K562 (cell line): ENCODE data around the gene TERC. TPM values are rescaled to one million over a fixed set of nuclear protein-coding genes. Genes with fewer than 3 reads are reported as not detected.
A peak's percentile ranks its signal among the peaks of the same experiment; 100 is the strongest.

Experiments
- CBX5 ChIP-seq: IDR thresholded peaks from 2 replicates; pipeline ENCODE4 v1.6.1; 2014; ENCODE audit warnings: low read depth, borderline replicate concordance
- CTBP1 ChIP-seq: fragments of 450-650 bp; IDR thresholded peaks from 2 replicates; pipeline ENCODE4 v1.6.1; 2016; ENCODE audit warnings: borderline replicate concordance
- E2F8 ChIP-seq: fragments of 450-650 bp; IDR thresholded peaks from 2 replicates; pipeline ENCODE4 v1.7.1; 2018; ENCODE audit warnings: mild to moderate bottlenecking, low read depth; ENCODE audit not compliant: partially characterized antibody
- HCFC1 ChIP-seq: IDR thresholded peaks from 2 replicates; pipeline ENCODE4 v1.6.1; 2012; ENCODE audit warnings: low read depth, low read length, improper control_type of control experiment
- HMBOX1 ChIP-seq: sonication (generic); IDR thresholded peaks from 2 replicates; pipeline ENCODE4 v1.6.1; 2016
- HMG20B ChIP-seq: fragments of 250-450 bp; sonication (Bioruptor Pico); IDR thresholded peaks from 2 replicates; pipeline ENCODE4 v1.5.0; 2021; ENCODE audit warnings: mild to moderate bottlenecking
- SP2 ChIP-seq: IDR thresholded peaks from 2 replicates; pipeline ENCODE4 v1.6.1; 2011; ENCODE audit warnings: mild to moderate bottlenecking, low read depth, low read length, moderate library complexity; ENCODE audit not compliant: poor library complexity, severe bottlenecking; ENCODE audit errors: extremely low read depth
- ZBTB5 ChIP-seq: fragments of 450-650 bp; IDR thresholded peaks from 2 replicates; pipeline ENCODE4 v1.6.1; 2017; ENCODE audit warnings: antibody characterized with exemption
- ZC3H8 ChIP-seq: fragments of 450-650 bp; IDR thresholded peaks from 2 replicates; pipeline ENCODE4 v1.6.1; 2017
- ZFP91 ChIP-seq: sonication (generic); formaldehyde crosslinking; IDR thresholded peaks from 2 replicates; pipeline ENCODE4 v1.8.0; 2022; ENCODE audit warnings: mild to moderate bottlenecking, missing genetic modification reagents
- ZMIZ1 ChIP-seq, 2 experiments: fragments of 150-350 bp in 1 of 2; IDR thresholded peaks; 2 replicates each; pipeline ENCODE4 v1.6.1; 2012 to 2016; ENCODE audit warnings: low read depth in 2 of 2, low read length in 2 of 2, mild to moderate bottlenecking in 1 of 2, moderate library complexity in 1 of 2
- ZNF436 ChIP-seq: fragments of 250-450, 450-650 bp; sonication (Bioruptor Pico); formaldehyde crosslinking; IDR thresholded peaks from 2 replicates; pipeline ENCODE4 v1.7.0; 2020; ENCODE audit warnings: mild to moderate bottlenecking
- ZNF740 ChIP-seq, 3 experiments: fragments of 200-800 bp in 1 of 3; sonication (Bioruptor generic) in 1 of 3; sonication (generic) in 1 of 3; formaldehyde crosslinking in 1 of 3; IDR thresholded peaks; 2 replicates each; pipeline versions ENCODE4 v1.6.1 to v1.8.0; 2016 to 2022; ENCODE audit warnings: mild to moderate bottlenecking in 2 of 3, missing compliant biosample characterization in 2 of 3, missing genetic modification characterization in 2 of 3, missing genetic modification reagents in 1 of 3
- polyA plus RNA-seq, 8 experiments: library from polyadenylated mRNA; depleted of rRNA in 4 of 8; stranded (reverse) in 5 of 8; unstranded in 3 of 8; fragments of >200 nt; fragmentation: Nextera tagmentation in 2 of 8; fragmentation: Illumina TruSeq in 1 of 8; extraction: Ambion mirVana in 2 of 8; extraction: Trizol in 1 of 8; gene quantifications; 2 replicates each; pipeline versions ENCODE4 v1.2.1 to v1.2.3, GENCODE V29; 2011 to 2014; ENCODE audit warnings: inconsistent platforms in 1 of 8, missing spikeins in 1 of 8
- total RNA-seq, 7 experiments: library from RNA; depleted of rRNA in 6 of 7; stranded (reverse); fragments of >200 nt in 6 of 7; fragmentation: Illumina TruSeq in 2 of 7; extraction: Trizol in 2 of 7; gene quantifications; 2 replicates each; pipeline versions ENCODE4 v1.2.1 to v1.2.3, GENCODE V29; 2011 to 2021; ENCODE audit warnings: low replicate concordance in 1 of 7

TERC gene
- total and polyA plus RNA-seq, 9 of the 15 experiments (the other 6 are each of a cell fraction or from before 2014, with no cell fraction given), result 0.77 to 234 (median 27.9) TPM; not detected in 3

GRCh38 chr3:169772897-169773816 is 8.3 kb upstream of the TERC start, which contains the start of gene MYNN (continued):
- no peak; a peak in 1 of 4 replicates for TF ChIP-seq ZMIZ1 (IDR thresholded peaks at IDR 0.05; ENCODE audit: low read depth in 2 of 2, low read length in 2 of 2)
- 0 out of 2 replicates have a peak, but pooled peaks have one; percentile 6 for TF ChIP-seq CBX5
- TF ChIP-seq ZBTB5, result no peak
- TF ChIP-seq ZNF740 (CRISPR knock-in tag; IDR thresholded peaks at IDR 0.05), result 0 out of 2 replicates have a peak, but pooled peaks have one; percentile 31
- no peak for TF ChIP-seq ZNF740 (tag; IDR thresholded peaks at IDR 0.05)
- TF ChIP-seq CTBP1, result peak; percentile 53; the same call in 1 of the 2 replicates
- TF ChIP-seq E2F8, result peak; percentile 70
- no peak for TF ChIP-seq ZC3H8
- no peak for TF ChIP-seq ZFP91 (CRISPR knock-in tag)
- TF ChIP-seq ZNF436, result no peak
- no peak for TF ChIP-seq SP2
- TF ChIP-seq HCFC1, result peak; percentile 34
- no peak for TF ChIP-seq HMG20B (CRISPR knock-in tag)
- no peak; the same call in 1 of the 2 replicates for TF ChIP-seq HMBOX1
